HG03432 (cell line): ENCODE measurements around the gene GATM.
"Not testable (repeated sequence)": the region's sequence is repeated elsewhere in the genome, so short reads cannot be mapped to it uniquely, and the experiment has no call there.

ENCODE experiments used
- ATAC-seq: cut with Tn5 transposase; IDR thresholded peaks from one replicate; pipeline ENCODE4 v1.9.1; 2021; ENCODE audit warnings: mild to moderate bottlenecking, moderate library complexity; ENCODE audit not compliant: unreplicated experiment

GATM gene

DNA sequence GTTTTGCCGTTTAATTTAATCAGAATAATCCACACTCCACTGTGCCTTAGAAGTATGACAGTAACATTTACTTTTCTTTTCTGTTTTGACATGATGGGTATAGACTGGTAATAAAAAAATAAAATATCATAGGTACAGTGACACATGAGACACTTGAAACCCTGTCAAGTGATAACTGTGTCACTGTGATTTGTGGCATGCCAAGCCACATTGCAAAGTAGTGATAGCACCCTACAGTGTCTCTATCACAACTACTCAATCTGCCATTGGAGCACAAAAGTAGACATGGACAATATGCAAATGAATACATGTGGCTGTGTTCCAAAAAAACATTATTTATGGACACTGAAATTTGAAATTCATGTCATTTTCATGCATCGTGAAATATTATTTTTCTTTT, 22.5 kb downstream of the GATM start:
- no peak for ATAC-seq

DNA sequence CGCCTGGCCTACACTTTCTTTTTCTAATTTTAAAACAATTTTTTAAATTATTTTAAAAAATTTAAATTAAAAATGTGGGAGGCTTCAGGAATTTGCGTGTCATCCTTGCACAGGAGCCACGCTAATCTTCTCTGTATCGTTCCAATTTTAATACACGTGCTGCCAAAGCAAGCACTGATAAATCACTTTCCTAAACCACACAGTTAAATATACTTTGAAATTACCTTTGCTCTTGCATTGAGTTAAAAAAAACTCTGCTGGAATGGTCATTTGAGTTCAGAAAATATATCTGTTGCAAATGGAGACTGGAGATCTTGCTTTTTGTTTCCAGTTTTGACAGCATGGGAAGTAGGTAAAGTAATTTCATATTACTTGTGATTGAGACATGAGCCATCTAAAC, 23.6 kb downstream of the GATM start:
- ATAC-seq, result no peak

DNA sequence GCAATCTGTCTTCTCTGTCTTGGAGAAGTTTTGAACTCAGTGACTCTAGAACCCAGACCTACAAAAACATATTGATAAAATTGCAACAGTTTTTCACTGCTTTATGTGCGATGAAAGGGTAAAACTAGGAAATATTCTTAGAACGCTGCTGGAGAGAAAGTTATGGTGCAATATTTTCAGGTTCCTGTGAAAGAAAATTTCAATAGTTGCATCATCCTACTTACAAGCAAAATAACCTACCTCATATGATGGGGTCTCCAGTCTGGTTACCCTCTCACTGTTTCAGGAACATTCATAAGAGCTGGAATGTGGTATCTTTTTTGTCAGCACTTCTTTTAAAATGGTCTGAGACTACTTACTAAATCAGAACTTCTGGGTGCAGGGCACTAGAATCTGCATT, 27.1 kb downstream of the GATM start:
- ATAC-seq, result no peak

DNA sequence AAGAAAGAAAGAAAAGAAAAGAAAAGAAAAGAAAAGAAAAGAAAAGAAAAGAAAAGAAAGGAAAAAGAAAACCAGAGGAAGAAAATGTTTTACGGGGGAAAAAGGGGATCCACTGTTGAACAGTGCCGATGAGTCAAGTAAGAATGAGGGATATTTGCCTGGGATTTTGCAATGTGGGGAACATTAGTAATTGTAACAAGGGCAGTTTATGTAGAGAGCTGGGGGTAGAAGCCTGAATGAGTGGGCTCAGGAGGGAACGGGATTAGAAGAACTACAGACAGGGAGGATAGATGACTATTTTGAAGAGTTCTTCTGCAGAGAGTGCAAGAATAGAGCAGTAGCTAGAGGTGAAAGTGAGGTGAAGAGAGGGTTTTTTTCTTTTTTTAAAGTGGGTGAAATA, 28.7 kb downstream of the GATM start:
- ATAC-seq, result no peak

- no peak for ATAC-seq
These were observed 30.4 kb downstream of the GATM start for GRCh38 chr15:45347989-45348388.

- no peak for ATAC-seq
These were observed 31.3 kb downstream of the GATM start for GRCh38 chr15:45347033-45347432.

GRCh38 chr15:45346381-45346780, 32.0 kb downstream of the GATM start:
- no peak for ATAC-seq

- ATAC-seq, result no peak
These were observed 35.0 kb downstream of the GATM start for GRCh38 chr15:45343258-45343860.

DNA sequence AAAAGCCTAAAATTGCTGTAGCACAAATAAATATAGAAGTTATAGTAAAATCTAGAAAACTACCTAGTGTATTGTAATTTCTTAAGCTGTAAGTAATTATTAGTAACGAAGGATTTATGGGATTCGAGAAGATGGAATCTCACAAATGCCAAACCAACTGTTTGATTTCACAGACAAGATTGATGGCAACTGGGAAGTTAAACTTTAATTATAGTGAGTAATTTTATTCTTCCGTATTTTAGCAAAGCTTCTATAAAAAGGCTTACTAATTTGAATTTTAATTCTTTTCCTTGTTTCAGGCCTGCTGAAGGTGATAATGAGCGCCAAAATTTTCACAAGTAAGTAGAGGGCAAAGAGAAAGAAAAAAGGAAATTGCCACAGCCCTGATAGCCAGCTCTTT, 36.6 kb downstream of the GATM start:
- no peak for ATAC-seq

DNA sequence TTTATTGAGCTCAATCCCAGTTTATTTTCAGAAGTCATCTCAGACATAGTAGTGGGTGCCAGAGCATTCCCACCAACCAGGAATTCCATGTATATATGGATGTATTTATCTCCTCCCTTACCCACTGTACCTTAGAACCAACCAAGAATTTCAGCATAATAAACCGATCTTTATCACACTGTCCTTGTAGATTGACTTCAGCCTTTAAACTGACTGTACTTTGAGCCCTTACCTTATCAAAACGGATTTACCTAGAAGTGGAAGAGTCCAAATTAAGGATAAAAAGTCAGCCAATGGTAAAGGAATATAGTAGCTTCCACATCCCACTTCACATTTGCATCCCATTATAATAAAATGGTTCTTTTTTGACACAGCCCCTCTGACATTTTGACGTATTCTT, 37.9 kb downstream of the GATM start:
- no peak for ATAC-seq

GRCh38 chr15:45338417-45338816, 39.9 kb downstream of the GATM start:
- ATAC-seq, result no peak

GRCh38 chr15:45337224-45337623, 41.1 kb downstream of the GATM start:
- no peak for ATAC-seq

DNA sequence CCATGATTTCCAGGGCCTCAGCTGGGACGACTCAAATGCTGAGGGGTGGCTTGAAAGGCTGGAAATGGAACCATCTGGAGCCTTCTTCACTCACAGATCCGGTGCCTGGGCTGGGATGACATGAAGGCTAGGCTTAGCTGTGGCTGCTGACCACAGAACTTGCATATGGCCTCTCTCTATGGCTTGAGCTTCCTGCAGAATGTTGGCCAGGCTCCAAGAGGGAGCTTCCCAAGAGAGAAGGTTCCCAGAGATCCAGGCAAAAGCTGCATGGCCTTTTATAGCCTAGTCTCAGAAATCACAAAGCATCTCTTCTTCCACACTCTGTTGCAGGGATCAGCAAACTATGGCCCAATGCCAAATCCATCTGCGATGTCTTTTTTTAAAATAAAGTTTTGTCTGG, 44.8 kb downstream of the GATM start:
- ATAC-seq, result no peak

- no peak for ATAC-seq
These were observed 45.6 kb downstream of the GATM start for GRCh38 chr15:45332694-45333093.

DNA sequence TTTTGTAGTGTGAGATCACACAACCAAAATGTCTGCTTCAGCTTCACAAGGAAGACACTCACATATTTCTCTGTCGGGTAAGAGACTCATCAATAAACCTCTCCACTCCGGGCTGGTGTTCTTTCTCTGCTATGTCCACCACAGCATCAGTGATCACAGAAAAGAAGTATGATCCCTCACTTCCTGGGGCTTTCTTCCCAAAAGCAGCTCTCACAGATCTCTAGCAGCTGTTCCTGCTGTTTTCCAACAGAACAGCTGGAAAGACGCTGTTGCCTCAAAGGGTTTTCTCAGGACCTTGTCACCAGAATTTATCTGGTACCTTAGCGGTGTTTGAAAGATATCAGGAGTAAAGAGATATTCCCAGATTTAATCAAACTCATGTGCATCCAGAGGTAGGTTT, 46.4 kb downstream of the GATM start:
- ATAC-seq, result no peak

DNA sequence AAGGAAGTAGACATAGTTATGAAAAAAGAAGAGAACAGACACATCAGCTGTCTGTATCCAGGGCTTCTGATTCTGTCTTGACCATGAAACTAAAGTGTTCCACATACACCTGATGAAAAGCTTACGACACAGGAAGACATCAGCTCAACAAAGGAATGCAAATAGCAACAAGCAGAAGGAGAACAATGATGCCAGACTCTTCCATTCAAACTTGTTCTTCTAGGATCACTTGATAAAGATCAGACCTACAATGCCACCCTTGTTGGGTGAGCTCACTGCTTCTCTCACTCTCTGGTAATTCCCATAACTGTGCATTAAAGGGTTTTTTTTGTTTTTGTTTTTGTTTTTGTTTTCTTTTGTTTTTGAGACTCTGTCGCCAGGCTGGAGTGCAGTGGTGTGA, 49.7 kb downstream of the GATM start:
- ATAC-seq, result no peak

DNA sequence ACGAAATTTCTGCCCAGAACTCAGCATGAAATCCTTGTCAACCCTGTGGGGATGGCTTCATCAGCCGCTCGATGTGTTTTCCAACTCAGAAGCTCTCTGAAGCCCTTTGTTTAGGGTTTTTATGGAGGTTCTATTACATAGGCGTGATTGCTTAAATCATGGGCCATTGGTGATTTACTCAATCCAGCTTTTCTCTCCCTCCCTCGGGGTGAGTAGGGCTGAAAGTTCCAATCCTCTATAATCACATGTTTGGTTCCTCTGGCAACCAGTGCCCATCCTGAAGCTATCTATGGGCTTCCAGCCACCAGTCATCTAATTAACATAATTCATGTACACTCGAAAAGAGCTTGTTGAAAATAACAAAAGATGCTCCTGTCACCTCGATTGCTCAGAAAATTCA, 51.6 kb downstream of the GATM start:
- ATAC-seq, result no peak

- no peak for ATAC-seq
These were observed 52.1 kb downstream of the GATM start for GRCh38 chr15:45326280-45326679.

DNA sequence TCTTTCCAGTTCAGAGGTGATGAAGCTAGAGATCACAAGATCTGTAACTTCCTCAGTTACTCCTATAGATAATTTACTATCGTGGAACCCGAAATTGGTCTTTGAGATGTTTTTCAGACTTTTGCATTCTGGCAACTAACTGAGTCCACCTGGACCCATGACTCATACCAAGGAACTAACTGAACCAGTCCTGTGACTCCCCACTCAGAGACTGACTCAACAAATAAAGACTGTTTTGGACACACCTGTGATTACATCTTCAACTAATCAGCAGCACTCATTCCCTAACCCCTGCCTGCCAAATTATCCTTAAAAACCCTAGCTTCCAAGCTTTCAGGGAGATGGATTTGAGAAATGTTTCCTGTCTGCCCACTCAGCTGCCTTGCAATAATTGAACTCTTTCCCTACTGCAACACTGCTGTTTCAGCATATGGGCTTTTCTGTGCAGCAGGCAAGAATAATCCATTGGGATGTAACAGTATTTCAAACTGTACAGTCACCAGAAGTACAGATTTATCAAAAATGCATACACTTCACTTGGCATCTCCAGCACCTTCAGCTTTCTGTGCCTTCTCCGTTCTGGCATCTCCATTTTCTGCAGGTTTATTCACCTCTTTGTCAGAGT, 57.7 kb downstream of the GATM start:
- no peak for ATAC-seq

GRCh38 chr15:45319472-45320214, 58.7 kb downstream of the GATM start:
- no peak for ATAC-seq

DNA sequence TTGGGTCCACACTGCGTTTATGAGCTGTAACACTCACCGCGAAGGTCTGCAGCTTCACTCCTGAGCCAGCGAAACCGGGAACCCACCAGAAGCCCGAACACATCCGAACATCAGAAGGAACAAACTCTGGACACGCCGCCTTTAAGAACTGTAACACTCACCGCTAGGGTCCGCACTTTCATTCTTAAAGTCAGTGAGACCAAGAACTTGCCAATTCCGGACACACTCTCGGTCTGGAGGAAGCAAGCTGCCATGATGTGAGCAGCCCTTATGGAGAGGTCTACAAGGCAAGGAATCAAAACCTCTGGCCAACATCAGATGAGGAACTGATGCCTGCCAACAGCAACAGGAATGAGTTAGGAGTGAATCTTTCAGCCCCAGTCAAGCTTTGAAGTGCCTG, 63.4 kb downstream of the GATM start:
- no peak for ATAC-seq

- not testable (repeated sequence) for ATAC-seq
These were observed 64.2 kb downstream of the GATM start for GRCh38 chr15:45314117-45314516.
